Left renal cortex interstitium (tissue), 4 donors: ENCODE data around the gene TM9SF1. TPM values are rescaled to one million over a fixed set of nuclear protein-coding genes. Genes with fewer than 3 reads are reported as not detected.

Experiments
- DNase-seq, 4 donors: peaks; one replicate each; pipeline ENCODE4 v3.0.0-alpha.2; 2013; ENCODE audit warnings: low read depth in 4 of 4, low spot score in 2 of 4, missing footprints in 1 of 4
- polyA plus RNA-seq, 4 donors: library from polyadenylated mRNA; unstranded; fragments of 120-200 nt; gene quantifications; one replicate each; pipeline ENCODE4 v1.2.1, GENCODE V29; 2013; ENCODE audit not compliant: insufficient read length in 4 of 4

TM9SF1 gene
- polyA plus RNA-seq, 4 donors, result 31.9 to 52.0 (median 43.9) TPM

- no peak for DNase-seq
Measured at GRCh38 chr14:24159777-24160498, 35.3 kb downstream of the TM9SF1 start.

GRCh38 chr14:24157331-24157730, 37.9 kb downstream of the TM9SF1 start:
- DNase-seq, result no peak

GRCh38 chr14:24156840-24157239, 38.4 kb downstream of the TM9SF1 start:
- DNase-seq, result no peak

- DNase-seq, result no peak
Measured at GRCh38 chr14:24155100-24155499, 40.1 kb downstream of the TM9SF1 start.

GRCh38 chr14:24151404-24152080, 43.7 kb downstream of the TM9SF1 start:
- no peak for DNase-seq

GRCh38 chr14:24150993-24151392, 44.2 kb downstream of the TM9SF1 start:
- DNase-seq, result no peak

- DNase-seq, result no peak
Measured at GRCh38 chr14:24150567-24150966, 44.7 kb downstream of the TM9SF1 start.

- DNase-seq, result no peak
Measured at GRCh38 chr14:24150061-24150460, 45.2 kb downstream of the TM9SF1 start.

GRCh38 chr14:24149302-24149969, 45.8 kb downstream of the TM9SF1 start:
- no peak for DNase-seq

- no peak for DNase-seq
Measured at GRCh38 chr14:24147761-24148428, 47.3 kb downstream of the TM9SF1 start.

GRCh38 chr14:24146978-24147760, 48.1 kb downstream of the TM9SF1 start, which contains the start of gene RNF31:
Gene RNF31 (plus strand): TSS chr14:24147498. CDS start chr14:24147699, 201 bp downstream.
- peak; percentile 89 to 98 (median 94) for DNase-seq

GRCh38 chr14:24146453-24146977, 48.7 kb downstream of the TM9SF1 start, which contains the start of gene PSME2:
Gene PSME2 (minus strand): TSS chr14:24146610. CDS start chr14:24146581, 29 bp downstream.
- peak; percentile 83 to 94 (median 90) for DNase-seq

GRCh38 chr14:24145690-24146452, 49.4 kb downstream of the TM9SF1 start:
- peak in 1 of 4 donors; percentile 50 for DNase-seq

- DNase-seq, result no peak
Measured at GRCh38 chr14:24145219-24145618, 50.0 kb downstream of the TM9SF1 start.

GRCh38 chr14:24144451-24144850, 50.8 kb downstream of the TM9SF1 start:
- DNase-seq, result no peak

- no peak for DNase-seq
Measured at GRCh38 chr14:24143511-24143910, 51.7 kb downstream of the TM9SF1 start.

GRCh38 chr14:24141097-24141880, 54.0 kb downstream of the TM9SF1 start, which contains the start of gene EMC9:
Gene EMC9 (minus strand): TSS chr14:24141591. CDS start chr14:24141304, 287 bp downstream.
- DNase-seq, result peak; percentile 98 to 100 (median 99)
